Stimulated activated naive CD8-positive, alpha-beta T cell treated with anti-CD3 and anti-CD28 coated beads, Interleukin-15, amount 100 ng/mL, for 72 hours (primary cell): ENCODE results near the gene OTUD3.
A peak's percentile ranks its signal among the peaks of the same experiment; 100 is the strongest.

ENCODE experiments used
- ATAC-seq: fragments of 150-1000 bp; cut with Tn5 transposase; 2 replicates; pipeline ENCODE4 v1.10.0; 2021; ENCODE audit warnings: mild to moderate bottlenecking, moderate library complexity
- DNase-seq, 2 donors: peaks; one replicate each; pipeline ENCODE4 v3.0.0; 2021 to 2022
- H3K27ac Mint-ChIP-seq, 2 donors: one replicate each; pipeline ENCODE4 v1.8.0; 2022; ENCODE audit warnings: mild to moderate bottlenecking in 2 of 2, mixed read lengths in 2 of 2, moderate library complexity in 2 of 2
- H3K27me3 Mint-ChIP-seq: one replicate; pipeline ENCODE4 v1.8.0; 2022; ENCODE audit warnings: mixed read lengths
- H3K4me1 Mint-ChIP-seq: one replicate; pipeline ENCODE4 v1.8.0; 2022; ENCODE audit warnings: mild to moderate bottlenecking, mixed read lengths
- H3K4me3 Mint-ChIP-seq, 2 donors: one replicate each; pipeline ENCODE4 v1.8.0; 2022; ENCODE audit warnings: mild to moderate bottlenecking in 2 of 2, mixed read lengths in 2 of 2, moderate library complexity in 1 of 2
- H3K9me3 Mint-ChIP-seq, 2 donors: one replicate each; pipeline ENCODE4 v1.8.0; 2022; ENCODE audit warnings: mixed read lengths in 2 of 2

OTUD3 gene

DNA sequence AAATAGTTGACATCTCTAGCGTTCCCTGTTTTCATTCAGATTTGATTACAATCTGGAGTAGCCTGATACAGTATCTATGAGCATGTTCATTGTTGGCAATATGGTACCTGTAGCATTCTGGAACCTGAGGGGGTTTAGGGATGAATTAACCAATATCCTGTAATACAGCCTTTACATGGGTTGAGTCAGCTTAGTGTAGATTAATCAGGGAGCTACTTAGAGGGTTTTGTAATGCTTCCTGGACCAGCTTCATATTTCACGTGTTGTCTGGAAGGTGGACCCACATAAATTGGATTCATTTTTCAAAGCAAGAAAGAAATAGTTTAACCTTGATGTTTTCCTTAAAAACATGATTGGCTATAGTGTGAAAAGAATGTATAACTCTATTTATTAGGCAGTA lies 3.6 kb downstream of the OTUD3 start:
- ATAC-seq (no peak), DNase-seq (no peak)
- no peak overlapping the region for H3K4me3 Mint-ChIP-seq
- H3K27ac Mint-ChIP-seq, result no peak overlapping the region
- H3K4me1 Mint-ChIP-seq, result peaks cover 49% of the 10 kb centered on the region
- no peaks in the 10 kb centered on the region for H3K27me3 Mint-ChIP-seq
- peaks cover 0 to 1% of the 10 kb centered on the region in 2 donors for H3K9me3 Mint-ChIP-seq

DNA sequence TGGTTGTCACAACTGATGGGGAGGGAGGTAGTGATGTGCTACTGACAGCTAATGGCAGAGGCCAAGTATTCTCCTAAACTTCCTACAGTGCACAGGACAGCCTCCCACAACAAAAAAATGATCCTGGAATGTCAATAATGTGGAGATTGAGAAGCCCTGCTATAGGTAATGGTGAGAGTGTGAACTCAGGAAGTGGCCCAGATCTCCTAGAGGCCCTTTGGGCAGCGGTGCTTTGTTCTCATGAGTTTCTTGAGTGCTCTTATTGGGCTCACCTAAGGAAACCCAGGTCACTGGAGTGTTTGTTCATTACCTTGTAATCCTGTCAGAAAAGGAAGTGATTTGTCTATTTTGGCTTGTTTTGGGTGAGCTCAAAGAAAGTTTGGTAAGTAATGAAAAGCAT lies 5.9 kb downstream of the OTUD3 start:
- H3K9me3 Mint-ChIP-seq, result no peaks in the 10 kb centered on the region
- peaks cover 43% of the 10 kb centered on the region for H3K4me1 Mint-ChIP-seq
- no peaks in the 10 kb centered on the region for H3K27me3 Mint-ChIP-seq
- ATAC-seq, result no peak
- no peak overlapping the region for H3K27ac Mint-ChIP-seq
- H3K4me3 Mint-ChIP-seq, result no peak overlapping the region
- DNase-seq, result no peak

DNA sequence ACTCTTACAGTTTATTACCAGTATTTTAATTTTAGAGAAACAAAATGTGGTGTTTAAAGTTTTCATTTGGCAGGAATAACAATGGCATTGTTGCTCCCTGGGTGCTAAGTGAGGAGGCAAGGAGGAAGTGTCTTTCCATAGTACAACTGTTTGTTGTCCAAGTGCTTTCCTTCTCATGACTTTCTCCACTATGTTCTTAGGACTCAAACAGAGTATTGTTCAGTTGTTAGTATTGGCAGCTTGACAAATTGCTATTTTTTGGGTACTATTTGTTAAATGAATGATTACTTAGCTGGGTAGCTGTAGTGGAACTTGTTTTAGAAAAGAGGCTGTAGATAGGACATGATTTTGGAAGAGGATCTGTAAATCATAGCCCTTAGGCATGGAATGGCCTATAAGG lies 7.5 kb downstream of the OTUD3 start:
- Mint-ChIP-seq H3K4me3 (no peak overlapping the region), H3K27me3 (no peaks in the 10 kb centered on the region), H3K4me1 (peaks cover 29% of the 10 kb centered on the region), H3K9me3 (no peaks in the 10 kb centered on the region), H3K27ac (no peak overlapping the region)
- ATAC-seq (no peak), DNase-seq (no peak)

DNA sequence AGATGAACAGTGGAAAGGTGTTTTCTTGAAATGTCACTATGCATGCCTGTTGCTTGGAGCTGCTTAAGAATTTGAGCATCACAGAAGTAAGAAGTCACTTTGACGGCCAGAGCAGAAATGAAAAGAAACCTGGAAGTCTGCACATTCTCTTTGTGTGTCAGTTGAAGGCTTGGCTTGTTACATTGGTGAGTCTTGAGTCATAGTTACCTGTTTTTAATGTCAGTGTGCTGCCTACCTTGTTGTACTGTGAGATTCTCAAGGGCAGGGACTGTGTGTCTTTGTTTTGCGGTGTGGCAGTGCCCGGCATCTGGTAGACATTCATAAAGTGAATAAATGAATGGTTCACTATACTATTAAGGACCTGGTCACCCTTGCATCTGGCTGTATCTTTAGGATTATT lies 9.9 kb downstream of the OTUD3 start:
- no peak overlapping the region for H3K4me3 Mint-ChIP-seq
- DNase-seq (no peak), ATAC-seq (no peak)
- H3K9me3 Mint-ChIP-seq, result no peaks in the 10 kb centered on the region
- no peaks in the 10 kb centered on the region for H3K27me3 Mint-ChIP-seq
- no peak overlapping the region for H3K27ac Mint-ChIP-seq
- H3K4me1 Mint-ChIP-seq, result peaks cover 16% of the 10 kb centered on the region

DNA sequence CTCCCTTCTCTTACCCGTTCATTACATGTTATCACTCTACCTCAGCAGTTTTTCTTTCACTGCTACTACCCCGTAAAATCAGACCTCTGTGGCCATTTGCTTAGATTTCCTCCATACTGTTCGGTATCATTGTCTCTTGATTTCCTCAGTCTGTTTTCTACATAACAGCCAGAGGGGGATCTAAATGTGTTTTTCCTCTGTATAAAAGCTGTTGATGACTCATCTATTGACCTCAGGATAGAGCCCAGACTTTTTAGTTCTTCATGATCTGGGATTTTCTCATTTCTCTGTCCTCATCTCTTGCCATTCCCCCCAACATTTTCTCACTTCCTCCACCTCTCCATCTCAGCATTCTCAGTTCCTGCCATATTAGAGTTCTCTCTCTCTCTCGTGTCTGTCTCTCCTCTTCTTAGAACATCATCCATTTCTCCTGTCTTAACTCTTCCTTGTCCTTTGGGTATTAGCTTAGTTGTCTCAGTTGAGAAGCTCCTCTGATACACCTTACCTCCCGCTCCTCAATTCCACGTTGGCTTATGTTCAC lies 10.5 kb downstream of the OTUD3 start:
- Mint-ChIP-seq H3K27me3 (no peaks in the 10 kb centered on the region), H3K4me1 (peaks cover 13% of the 10 kb centered on the region), H3K4me3 (no peak overlapping the region), H3K27ac (no peak overlapping the region), H3K9me3 (no peaks in the 10 kb centered on the region)
- ATAC-seq (no peak), DNase-seq (no peak)

DNA sequence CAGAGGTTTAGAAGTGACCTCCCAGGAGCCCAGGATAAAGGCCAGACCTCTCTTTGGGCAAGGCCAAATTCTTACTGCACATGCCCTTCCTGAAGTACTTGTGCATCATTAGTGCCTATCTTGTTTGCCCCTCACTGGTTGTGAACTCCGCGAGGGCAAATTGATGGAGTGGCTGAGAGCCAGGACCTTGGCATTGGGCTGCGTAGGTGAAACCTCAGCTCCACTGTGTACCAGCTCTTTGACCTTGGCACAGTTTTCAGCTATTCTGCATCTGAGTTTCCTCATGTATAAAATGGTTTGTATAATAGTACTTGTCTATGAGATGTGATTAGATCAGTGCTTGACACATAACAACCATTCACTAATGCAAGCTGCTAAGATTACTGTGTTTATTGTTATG lies 11.5 kb downstream of the OTUD3 start:
- Mint-ChIP-seq H3K27me3 (no peaks in the 10 kb centered on the region), H3K27ac (peak overlapping the region in 1 of 2 donors; percentile 74), H3K4me3 (no peak overlapping the region), H3K4me1 (peaks cover 6% of the 10 kb centered on the region), H3K9me3 (no peaks in the 10 kb centered on the region)
- no peak for ATAC-seq
- no peak for DNase-seq

DNA sequence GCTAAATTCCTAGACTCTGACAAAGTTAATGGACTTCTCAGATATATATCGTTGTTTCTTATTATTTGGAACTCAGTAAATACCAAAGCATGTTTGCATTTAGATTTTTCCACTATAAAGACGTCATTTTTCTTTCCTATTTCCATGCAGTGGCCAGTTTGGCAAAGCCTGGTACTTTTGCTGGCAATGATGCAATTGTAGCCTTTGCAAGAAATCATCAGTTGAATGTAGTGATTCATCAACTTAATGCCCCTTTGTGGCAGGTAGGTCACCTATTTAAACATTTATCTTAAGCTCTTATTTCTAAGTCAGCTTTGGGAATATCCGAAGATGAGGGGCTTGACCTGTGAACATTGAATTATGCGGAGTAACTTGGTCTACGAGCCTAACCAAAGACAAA lies 12.0 kb downstream of the OTUD3 start:
- H3K9me3 Mint-ChIP-seq, result no peaks in the 10 kb centered on the region
- peaks cover 6% of the 10 kb centered on the region for H3K4me1 Mint-ChIP-seq
- peak overlapping the region in 1 of 2 donors; percentile 3 for H3K27ac Mint-ChIP-seq

DNA sequence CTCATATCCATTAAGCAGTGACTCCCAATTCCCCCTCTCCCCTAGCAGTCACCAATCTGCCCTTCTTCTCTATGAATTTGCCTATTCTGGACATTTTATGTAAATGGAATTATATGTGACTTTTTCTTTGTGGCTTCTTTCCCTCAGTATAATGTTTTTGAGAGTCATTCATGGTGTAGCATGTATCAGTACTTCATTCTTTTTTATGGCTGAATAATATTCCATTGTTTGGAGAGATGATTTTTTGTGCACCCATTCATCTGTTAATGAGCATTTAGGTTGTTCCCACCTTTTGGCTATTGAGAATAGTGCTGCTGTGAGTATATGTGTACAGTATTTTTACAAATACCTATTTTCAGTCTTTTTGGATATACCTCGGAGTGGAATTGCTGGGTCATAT lies 19.5 kb downstream of the OTUD3 start:
- ATAC-seq, result no peak

More for the DNA sequence above, 12.0 kb downstream of the OTUD3 start:
- Mint-ChIP-seq H3K27me3 (no peaks in the 10 kb centered on the region), H3K4me3 (no peak overlapping the region)
- DNase-seq (no peak), ATAC-seq (no peak)

DNA sequence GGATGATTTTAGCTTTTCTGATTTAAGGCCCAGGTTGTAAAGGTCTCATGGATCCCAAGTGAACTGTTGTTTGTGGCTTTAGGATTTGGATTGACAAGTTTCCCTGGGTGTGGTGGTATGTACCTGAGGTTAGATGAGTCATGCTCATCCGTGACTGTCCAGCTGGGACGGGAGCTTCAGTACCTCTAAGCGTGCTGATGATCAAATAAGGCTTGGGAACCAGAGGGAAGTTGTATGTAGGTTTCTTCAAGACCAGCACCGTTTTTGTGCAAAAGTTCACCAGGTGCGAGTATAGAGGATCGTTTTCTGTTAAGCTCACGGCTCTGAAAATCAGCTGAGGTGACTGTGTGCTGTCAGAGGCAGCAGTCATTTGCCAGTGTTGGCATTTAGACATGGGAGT lies 21.4 kb downstream of the OTUD3 start:
- Mint-ChIP-seq H3K4me1 (no peaks in the 10 kb centered on the region), H3K27me3 (no peaks in the 10 kb centered on the region), H3K9me3 (no peaks in the 10 kb centered on the region), H3K27ac (no peak overlapping the region), H3K4me3 (no peak overlapping the region)
- DNase-seq, result no peak
- ATAC-seq, result no peak

More for the DNA sequence above, 19.5 kb downstream of the OTUD3 start:
- H3K27ac Mint-ChIP-seq, result peak overlapping the region in 1 of 2 donors; percentile 35
- no peak overlapping the region for H3K4me3 Mint-ChIP-seq
- no peaks in the 10 kb centered on the region for H3K4me1 Mint-ChIP-seq
- H3K9me3 Mint-ChIP-seq, result no peaks in the 10 kb centered on the region
- no peaks in the 10 kb centered on the region for H3K27me3 Mint-ChIP-seq
- no peak for DNase-seq

DNA sequence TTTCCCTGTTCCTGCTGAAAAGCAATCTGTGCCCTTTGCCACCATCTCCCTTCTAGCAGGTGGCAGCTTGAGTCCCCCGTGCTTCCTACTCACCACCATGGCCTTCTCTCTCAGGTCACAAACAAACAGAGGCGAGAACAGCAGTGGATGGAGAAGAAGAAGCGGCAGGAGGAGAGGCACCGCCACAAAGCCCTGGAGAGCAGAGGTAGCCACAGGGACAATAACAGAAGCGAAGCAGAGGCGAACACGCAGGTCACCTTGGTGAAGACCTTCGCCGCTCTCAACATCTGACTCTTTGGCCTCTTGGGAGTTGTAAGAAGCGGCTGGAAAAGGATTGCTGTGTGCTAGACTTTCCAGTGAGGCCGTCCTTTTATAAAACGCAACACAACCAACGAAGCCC lies 25.3 kb downstream of the OTUD3 start:
- H3K27ac Mint-ChIP-seq, result no peak overlapping the region

DNA sequence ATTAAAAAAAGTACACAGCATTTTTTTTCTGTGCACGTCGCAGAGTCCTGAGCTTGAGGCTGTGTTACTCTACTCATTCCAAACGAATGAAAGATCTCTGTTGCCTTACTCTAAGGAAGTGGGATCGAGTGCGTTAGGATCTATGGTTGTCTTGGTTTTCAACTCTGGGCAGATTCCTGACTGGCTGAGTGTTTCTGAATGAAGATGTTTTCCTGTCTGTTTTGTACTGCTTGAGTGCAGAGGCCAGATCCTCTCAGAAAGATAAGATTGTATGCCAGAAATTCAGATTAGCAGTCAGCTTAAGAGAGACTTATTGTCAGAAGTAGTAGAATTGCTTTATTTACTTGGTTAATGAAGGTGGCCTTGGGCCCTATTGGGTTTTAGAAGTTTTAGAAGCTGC lies 27.2 kb downstream of the OTUD3 start:
- no peak for ATAC-seq
- no peak overlapping the region for H3K4me3 Mint-ChIP-seq
- no peaks in the 10 kb centered on the region for H3K9me3 Mint-ChIP-seq
- H3K4me1 Mint-ChIP-seq, result no peaks in the 10 kb centered on the region
- DNase-seq, result no peak
- no peak overlapping the region for H3K27ac Mint-ChIP-seq
- H3K27me3 Mint-ChIP-seq, result no peaks in the 10 kb centered on the region

More for the DNA sequence above, 25.3 kb downstream of the OTUD3 start:
- ATAC-seq, result no peak
- no peaks in the 10 kb centered on the region for H3K9me3 Mint-ChIP-seq
- H3K4me1 Mint-ChIP-seq, result no peaks in the 10 kb centered on the region
- H3K27me3 Mint-ChIP-seq, result no peaks in the 10 kb centered on the region
- no peak for DNase-seq
- H3K4me3 Mint-ChIP-seq, result no peak overlapping the region

DNA sequence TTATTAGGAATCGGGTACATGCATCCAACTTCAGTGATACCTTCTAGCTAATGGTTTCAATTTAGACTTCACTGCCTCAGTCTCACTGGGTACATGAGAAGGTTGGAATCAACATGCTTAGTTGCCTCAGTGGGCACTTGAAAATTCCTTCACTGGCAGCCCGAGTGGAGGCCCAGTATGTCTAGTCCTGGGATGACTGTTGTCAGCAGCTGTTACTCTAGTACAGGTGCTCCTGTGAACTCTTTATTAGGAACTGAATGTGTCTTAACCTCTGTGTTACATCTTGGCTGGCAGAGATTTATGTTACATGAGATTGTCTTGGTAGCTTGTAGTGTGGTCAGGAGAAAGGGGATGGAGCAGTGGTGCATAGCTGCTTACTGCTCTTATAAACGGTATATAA lies 27.8 kb downstream of the OTUD3 start:
- Mint-ChIP-seq H3K9me3 (no peaks in the 10 kb centered on the region), H3K4me3 (no peak overlapping the region), H3K27me3 (no peaks in the 10 kb centered on the region), H3K4me1 (no peaks in the 10 kb centered on the region), H3K27ac (peak overlapping the region in 1 of 2 donors; percentile 19)
- no peak for ATAC-seq
- no peak for DNase-seq

DNA sequence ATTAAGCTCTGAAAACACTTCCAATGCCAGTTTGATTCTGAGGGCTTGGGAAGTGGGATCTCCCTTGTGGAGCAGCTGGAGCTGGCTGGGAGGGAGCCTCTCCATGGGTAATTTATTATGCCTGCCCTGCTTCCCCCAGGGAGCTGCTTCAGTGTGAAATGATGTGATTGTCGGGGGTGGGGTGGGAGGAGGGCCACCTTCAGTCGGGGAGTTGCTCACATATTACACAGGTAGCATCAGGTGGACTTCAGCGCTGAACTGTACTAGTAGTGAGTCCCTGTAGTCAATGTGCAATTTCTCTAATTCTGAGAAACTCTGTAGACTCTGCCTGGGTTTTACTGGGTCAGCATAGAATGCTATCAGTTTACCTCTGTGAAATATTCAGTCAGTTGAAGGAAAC lies 28.5 kb downstream of the OTUD3 start:
- Mint-ChIP-seq H3K27ac (no peak overlapping the region), H3K27me3 (no peaks in the 10 kb centered on the region), H3K9me3 (no peaks in the 10 kb centered on the region), H3K4me3 (no peak overlapping the region), H3K4me1 (no peaks in the 10 kb centered on the region)
- no peak for ATAC-seq
- no peak for DNase-seq

DNA sequence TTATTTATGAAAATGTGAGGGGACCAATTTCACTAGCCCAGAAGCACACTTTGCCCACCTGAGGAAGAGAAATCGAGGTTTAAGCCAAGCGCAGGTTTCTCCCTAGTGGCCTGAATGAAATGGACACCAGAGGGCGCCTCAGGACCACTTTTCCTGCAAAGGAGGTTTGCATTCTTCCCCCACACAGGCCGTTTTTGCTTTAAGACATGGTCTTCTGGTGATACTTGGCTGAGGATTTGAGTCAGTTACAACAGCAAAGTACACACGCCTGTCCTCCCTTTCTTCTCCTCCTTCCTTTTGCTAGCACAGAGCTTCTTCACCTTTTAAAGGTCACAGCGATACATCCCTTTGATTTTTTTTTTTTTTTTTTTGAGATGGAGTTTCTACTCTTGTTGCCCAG lies 35.9 kb downstream of the OTUD3 start:
- peak; percentile 73 to 74 for DNase-seq
- peak; percentile 77 for ATAC-seq
- Mint-ChIP-seq H3K4me3 (no peak overlapping the region), H3K4me1 (peaks cover 8% of the 10 kb centered on the region), H3K27me3 (no peaks in the 10 kb centered on the region), H3K9me3 (no peaks in the 10 kb centered on the region), H3K27ac (no peak overlapping the region)

DNA sequence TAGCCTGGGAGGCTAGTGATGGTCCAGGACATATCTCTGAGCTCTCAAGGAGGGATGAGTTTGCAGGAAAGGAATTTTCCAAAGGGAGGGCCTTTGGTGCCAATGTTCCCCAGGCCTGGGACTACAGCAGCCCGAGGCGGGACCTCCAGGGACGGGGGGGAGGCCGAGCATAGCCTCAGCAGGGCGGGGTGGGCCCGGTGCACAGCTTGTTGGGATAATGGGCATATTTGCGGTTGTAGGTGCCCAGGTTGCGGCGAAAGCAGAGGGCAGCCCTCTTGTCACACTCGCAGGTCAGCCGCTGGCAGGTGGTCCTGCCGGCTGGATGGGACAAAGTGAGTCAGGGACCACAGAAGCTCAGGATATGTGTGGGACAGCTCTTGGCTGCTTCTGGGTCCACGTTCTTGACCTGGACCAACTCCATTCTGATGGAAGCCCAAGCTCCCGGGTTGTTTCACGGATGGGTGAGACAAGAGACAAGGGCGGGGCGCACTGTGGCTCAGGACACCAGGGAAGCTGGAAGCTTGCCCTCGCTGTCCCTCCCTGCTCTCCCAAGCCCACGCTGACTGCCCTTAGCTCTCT lies 38.0 kb downstream of the OTUD3 start:
- Mint-ChIP-seq H3K9me3 (no peaks in the 10 kb centered on the region), H3K27ac (peak overlapping the region in 1 of 2 donors; percentile 30), H3K4me3 (no peak overlapping the region), H3K4me1 (peaks cover 8% of the 10 kb centered on the region), H3K27me3 (no peaks in the 10 kb centered on the region)
- ATAC-seq, result no peak
- no peak for DNase-seq

DNA sequence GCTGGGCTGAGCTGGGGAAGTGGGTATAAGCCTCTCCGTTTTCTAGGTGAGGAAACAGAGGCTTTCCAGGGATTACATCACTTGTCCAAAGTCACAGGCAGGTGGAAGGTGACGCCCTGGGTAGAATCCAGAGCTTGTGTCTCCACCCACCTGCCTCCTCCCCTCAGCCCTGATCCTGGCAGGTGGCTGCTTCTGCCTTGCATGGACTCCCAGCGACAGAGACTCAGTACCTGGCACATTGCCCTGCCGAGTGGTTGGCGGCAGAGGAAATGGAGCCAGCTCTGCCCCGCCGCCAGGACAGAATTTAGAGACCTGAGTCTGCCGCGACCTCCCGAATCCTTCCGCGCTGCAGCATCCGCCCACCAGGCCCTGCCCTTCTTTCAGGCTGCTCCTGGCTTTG lies 39.1 kb downstream of the OTUD3 start:
- H3K27me3 Mint-ChIP-seq, result no peaks in the 10 kb centered on the region
- DNase-seq (no peak), ATAC-seq (no peak)
- no peaks in the 10 kb centered on the region for H3K9me3 Mint-ChIP-seq
- H3K27ac Mint-ChIP-seq, result peak overlapping the region in 1 of 2 donors; percentile 74
- H3K4me1 Mint-ChIP-seq, result peaks cover 8% of the 10 kb centered on the region
- no peak overlapping the region for H3K4me3 Mint-ChIP-seq
